SU-DHL-6 (cell line): ENCODE data around the gene E2F7.
"Not testable (repeated sequence)": the region's sequence is repeated elsewhere in the genome, so short reads cannot be mapped to it uniquely, and the experiment has no call there.

Source experiments
- H2AFZ ChIP-seq: fragments of 200-600 bp; sonication (generic); 2 replicates; pipeline ENCODE4 v1.6.1; 2014; ENCODE audit warnings: low read depth, mild to moderate bottlenecking, moderate library complexity, mixed read lengths, antibody characterized with exemption, low read length; ENCODE audit not compliant: severe bottlenecking
- H3F3A ChIP-seq: fragments of 200-600 bp; shearing (Covaris generic); 2 replicates; pipeline ENCODE4 v1.6.0; 2016; ENCODE audit warnings: antibody characterized with exemption, mild to moderate bottlenecking; ENCODE audit not compliant: insufficient read depth
- H3K27ac ChIP-seq: fragments of 200-600 bp; sonication (generic); 2 replicates; pipeline ENCODE4 v1.5.1; 2016; ENCODE audit warnings: low read depth, mild to moderate bottlenecking, low read length, moderate library complexity, mixed read lengths
- H3K27me3 ChIP-seq: fragments of 200-600 bp; sonication (generic), shearing (Covaris generic); 2 replicates; pipeline ENCODE4 v1.6.0; 2014; ENCODE audit warnings: mild to moderate bottlenecking, low read length
- H3K36me3 ChIP-seq: fragments of 200-600 bp; sonication (generic); 2 replicates; pipeline ENCODE4 v1.6.1; 2014; ENCODE audit warnings: mild to moderate bottlenecking, low read length, mixed read lengths
- H3K4me2 ChIP-seq: fragments of 300-600, 200-600 bp; shearing (Covaris generic), sonication (generic); 2 replicates; pipeline ENCODE4 v1.6.0; 2014; ENCODE audit warnings: low read length, low read depth, mild to moderate bottlenecking; ENCODE audit not compliant: poor library complexity, severe bottlenecking
- H3K4me3 ChIP-seq: fragments of 200-600 bp; sonication (generic); 2 replicates; pipeline ENCODE4 v1.5.1; 2014; ENCODE audit warnings: antibody characterized with exemption, low read length, mild to moderate bottlenecking, mixed read lengths; ENCODE audit not compliant: insufficient read depth, poor library complexity, severe bottlenecking
- H3K79me2 ChIP-seq: fragments of 200-600 bp; sonication (generic); 2 replicates; pipeline ENCODE4 v1.6.1; 2014; ENCODE audit warnings: mild to moderate bottlenecking, low read length, moderate library complexity; ENCODE audit not compliant: insufficient read depth
- H3K9ac ChIP-seq: fragments of 200-600 bp; sonication (generic); 2 replicates; pipeline ENCODE4 v1.7.0; 2014; ENCODE audit warnings: mild to moderate bottlenecking, low read length
- H3K9me2 ChIP-seq: fragments of 200-600 bp; sonication (generic); replicated peaks from 2 replicates; pipeline ENCODE4 v1.6.1; 2014; ENCODE audit warnings: low read length; ENCODE audit not compliant: insufficient read depth
- H3K9me3 ChIP-seq: fragments of 200-600 bp; sonication (generic); 2 replicates; pipeline ENCODE4 v1.6.1; 2014; ENCODE audit warnings: low read length, mixed read lengths; ENCODE audit not compliant: insufficient read depth
- H4K20me1 ChIP-seq: fragments of 200-600 bp; sonication (generic); 2 replicates; pipeline ENCODE4 v1.6.1; 2014; ENCODE audit warnings: low read depth, mild to moderate bottlenecking, antibody characterized with exemption, low read length, moderate library complexity, mixed read lengths
- CTCF ChIP-seq: fragments of 200-600 bp; sonication (generic); IDR thresholded peaks from one replicate; pipeline ENCODE4 v1.5.1; 2017; ENCODE audit warnings: antibody characterized with exemption, mild to moderate bottlenecking, low read length, moderate library complexity; ENCODE audit not compliant: insufficient read depth, poor library complexity, severe bottlenecking
- EZH2phosphoT487 ChIP-seq: fragments of 200-600 bp; sonication (generic), shearing (Covaris generic); conservative IDR thresholded peaks from 2 replicates; pipeline ENCODE4 v1.6.1; 2018; ENCODE audit warnings: mild to moderate bottlenecking, antibody characterized with exemption, low read length, moderate library complexity, mixed read lengths

E2F7 gene

DNA sequence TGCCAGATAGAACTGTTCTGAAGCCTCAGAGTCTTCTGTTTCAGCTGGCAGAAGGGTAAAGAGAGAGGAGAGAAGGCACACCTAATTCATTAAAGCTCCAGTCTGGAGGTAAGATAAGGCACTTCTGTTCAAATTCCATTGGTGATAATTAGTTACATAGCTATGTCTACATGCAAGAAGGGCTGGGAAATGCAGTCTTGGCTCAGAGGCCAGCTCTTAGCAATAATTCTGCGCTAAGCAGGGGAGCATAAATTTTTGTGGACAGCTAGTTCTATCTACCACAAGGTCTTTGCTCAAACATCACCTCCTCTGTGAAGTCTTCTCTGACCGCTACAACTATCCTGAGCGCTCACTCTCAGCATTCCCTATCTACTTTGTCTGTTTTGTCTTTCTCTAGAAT lies 14.3 kb upstream of the E2F7 start:
- H4K20me1 ChIP-seq = no peaks in the 10 kb centered on the region
- H3K9ac ChIP-seq = no peak overlapping the region
- no peaks in the 10 kb centered on the region for H3K9me2 ChIP-seq
- no peak overlapping the region for H3K4me2 ChIP-seq
- no peaks in the 10 kb centered on the region for H3K79me2 ChIP-seq
- no peaks in the 10 kb centered on the region for H3K9me3 ChIP-seq
- H3K27me3 ChIP-seq = no peaks in the 10 kb centered on the region
- no peak overlapping the region for H3K4me3 ChIP-seq
- H3K36me3 ChIP-seq = no peaks in the 10 kb centered on the region
- TF ChIP-seq CTCF (no peak), EZH2phosphoT487 (no peak)
- no peak overlapping the region for H3K27ac ChIP-seq
- no peak overlapping the region for H2AFZ ChIP-seq
- H3F3A ChIP-seq = no peaks in the 10 kb centered on the region

DNA sequence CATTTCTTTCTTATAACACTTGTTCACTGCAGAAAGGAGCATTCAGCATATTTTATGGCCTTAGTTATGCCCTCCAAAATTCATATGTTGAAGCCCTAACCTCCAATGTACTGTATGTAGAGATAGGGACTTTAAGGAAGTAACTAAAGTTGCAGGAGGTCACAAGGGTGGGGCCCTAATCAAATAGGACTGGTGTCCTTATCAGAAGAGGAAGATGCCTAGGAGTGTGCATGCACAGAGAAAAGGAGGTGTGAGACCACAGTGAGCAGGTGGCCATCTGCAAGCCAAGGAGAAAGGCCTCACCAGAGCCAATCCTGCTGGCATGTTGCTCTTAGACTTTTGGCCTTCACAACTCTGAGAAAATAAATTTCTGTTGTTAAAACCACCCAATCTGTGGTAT lies 12.9 kb upstream of the E2F7 start:
- H3K27me3 ChIP-seq = no peaks in the 10 kb centered on the region
- TF ChIP-seq CTCF = no peak
- TF ChIP-seq EZH2phosphoT487 = no peak
- H4K20me1 ChIP-seq = no peaks in the 10 kb centered on the region

GRCh38 chr12:77076886-77077285 lies 11.5 kb upstream of the E2F7 start:
- Histone ChIP-seq H3K4me2 (no peak overlapping the region), H3K36me3 (no peaks in the 10 kb centered on the region), H3K79me2 (no peaks in the 10 kb centered on the region), H3K9ac (no peak overlapping the region), H3K27me3 (no peaks in the 10 kb centered on the region), H3K9me2 (no peaks in the 10 kb centered on the region), H3F3A (no peaks in the 10 kb centered on the region), H3K9me3 (no peaks in the 10 kb centered on the region), H3K27ac (no peak overlapping the region), H2AFZ (no peak overlapping the region), H4K20me1 (no peaks in the 10 kb centered on the region), H3K4me3 (no peak overlapping the region)
- TF ChIP-seq EZH2phosphoT487 (no peak), CTCF (no peak)

More for the DNA sequence above, 12.9 kb upstream of the E2F7 start:
- no peak overlapping the region for H3K27ac ChIP-seq
- H2AFZ ChIP-seq = no peak overlapping the region
- no peaks in the 10 kb centered on the region for H3K9me3 ChIP-seq
- H3K4me2 ChIP-seq = no peak overlapping the region
- no peaks in the 10 kb centered on the region for H3F3A ChIP-seq
- no peak overlapping the region for H3K4me3 ChIP-seq
- no peaks in the 10 kb centered on the region for H3K36me3 ChIP-seq
- H3K9me2 ChIP-seq = no peaks in the 10 kb centered on the region
- H3K9ac ChIP-seq = no peak overlapping the region
- H3K79me2 ChIP-seq = no peaks in the 10 kb centered on the region

DNA sequence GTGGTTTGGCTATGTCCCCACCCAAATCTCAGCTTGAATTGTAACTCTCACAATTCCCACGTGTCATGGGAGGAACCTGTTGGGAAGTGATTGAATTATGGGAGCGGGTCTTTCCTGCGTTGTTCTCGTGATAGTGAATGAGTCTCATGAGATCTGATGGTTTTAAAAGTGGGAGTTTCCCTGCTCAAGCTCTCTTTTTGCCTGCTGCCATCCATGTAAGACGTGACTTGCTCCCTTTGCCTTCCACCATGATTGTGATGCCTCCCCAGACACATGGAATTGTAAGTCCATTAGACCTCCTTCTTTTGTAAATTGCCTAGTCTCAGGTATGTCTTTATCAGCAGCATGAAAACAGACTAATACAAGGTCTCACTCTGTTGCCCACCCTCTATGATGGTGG lies 8.5 kb upstream of the E2F7 start:
- not testable (repeated sequence) for H3K27ac ChIP-seq, H3K9me2 ChIP-seq, H3K79me2 ChIP-seq, H3K9me3 ChIP-seq, H3F3A ChIP-seq, H4K20me1 ChIP-seq, H3K4me2 ChIP-seq, H3K36me3 ChIP-seq, H3K9ac ChIP-seq, H2AFZ ChIP-seq, H3K4me3 ChIP-seq, H3K27me3 ChIP-seq
